Loucy (cell line): ENCODE measurements around the gene DKKL1.

Experiments
- H2AFZ ChIP-seq: fragments of 200-600 bp; sonication (generic); 2 replicates; pipeline ENCODE4 v1.6.0; 2016; ENCODE audit warnings: antibody characterized with exemption, mild to moderate bottlenecking, low read length, moderate library complexity
- H3F3A ChIP-seq: fragments of 200-600 bp; 2 replicates; pipeline ENCODE4 v1.6.0; 2016; ENCODE audit warnings: antibody characterized with exemption, low read depth, mild to moderate bottlenecking
- H3K27me3 ChIP-seq: fragments of 200-600 bp; sonication (generic); 2 replicates; pipeline ENCODE4 v1.6.1; 2014; ENCODE audit warnings: low read length, mild to moderate bottlenecking; ENCODE audit not compliant: insufficient read depth, poor library complexity, severe bottlenecking
- H3K36me3 ChIP-seq: fragments of 200-600 bp; sonication (generic); 2 replicates; pipeline ENCODE4 v1.6.1; 2016; ENCODE audit warnings: low read length; ENCODE audit not compliant: insufficient read depth
- H3K4me1 ChIP-seq: fragments of 200-600 bp; sonication (generic); 2 replicates; pipeline ENCODE4 v1.5.1; 2014; ENCODE audit warnings: low read length, mild to moderate bottlenecking; ENCODE audit not compliant: insufficient read depth, poor library complexity, severe bottlenecking
- H3K4me2 ChIP-seq: fragments of 200-600 bp; sonication (generic); 2 replicates; pipeline ENCODE4 v1.6.0; 2014; ENCODE audit warnings: antibody characterized with exemption, low read length, low read depth, mild to moderate bottlenecking; ENCODE audit not compliant: poor library complexity, severe bottlenecking
- H3K4me3 ChIP-seq: fragments of 200-600 bp; sonication (generic); 2 replicates; pipeline ENCODE4 v1.5.1; 2014; ENCODE audit warnings: low read length, mild to moderate bottlenecking, mixed read lengths; ENCODE audit not compliant: poor library complexity, severe bottlenecking
- H3K79me2 ChIP-seq: fragments of 200-600 bp; sonication (generic); 2 replicates; pipeline ENCODE4 v1.6.1; 2014; ENCODE audit warnings: low read length; ENCODE audit not compliant: insufficient read depth
- H3K9ac ChIP-seq: fragments of 200-600 bp; sonication (generic); 2 replicates; pipeline ENCODE4 v1.6.0; 2014; ENCODE audit warnings: mild to moderate bottlenecking, low read depth, low read length, moderate library complexity; ENCODE audit not compliant: poor library complexity, severe bottlenecking
- H3K9me2 ChIP-seq: fragments of 200-600 bp; sonication (generic); replicated peaks from 2 replicates; pipeline ENCODE4 v1.6.1; 2016; ENCODE audit warnings: low read depth, low read length, mixed read lengths
- H3K9me3 ChIP-seq: fragments of 200-600 bp; sonication (generic); 2 replicates; pipeline ENCODE4 v1.6.1; 2014; ENCODE audit warnings: mild to moderate bottlenecking, antibody characterized with exemption, low read length, low read depth; ENCODE audit not compliant: insufficient read depth
- H4K20me1 ChIP-seq: fragments of 200-600 bp; sonication (generic); 2 replicates; pipeline ENCODE4 v1.6.0; 2014; ENCODE audit warnings: antibody characterized with exemption, low read length, mild to moderate bottlenecking; ENCODE audit not compliant: insufficient read depth, poor library complexity, severe bottlenecking
- EZH2phosphoT487 ChIP-seq: fragments of 200-600 bp; IDR thresholded peaks from 2 replicates; pipeline ENCODE4 v1.6.1; 2018; ENCODE audit warnings: antibody characterized with exemption, mild to moderate bottlenecking, moderate library complexity, borderline replicate concordance
- TF ChIP-seq, protein P1 (sequence below): fragments of 200-600 bp; sonication (generic); conservative IDR thresholded peaks from 2 replicates; pipeline ENCODE4 v1.5.1; 2014; ENCODE audit warnings: mild to moderate bottlenecking, antibody characterized with exemption, low read length

DKKL1 gene

GRCh38 chr19:49390929-49391359 lies 27.3 kb downstream of the DKKL1 start:
- Histone ChIP-seq H3K4me2 (no peak overlapping the region), H3K4me3 (no peak overlapping the region), H3K4me1 (peaks cover 21% of the 10 kb centered on the region), H2AFZ (no peak overlapping the region), H3K27me3 (no peaks in the 10 kb centered on the region), H3F3A (no peaks in the 10 kb centered on the region; the same call in 1 of the 2 replicates), H3K9me2 (no peaks in the 10 kb centered on the region), H4K20me1 (no peaks in the 10 kb centered on the region), H3K79me2 (no peaks in the 10 kb centered on the region), H3K36me3 (no peaks in the 10 kb centered on the region), H3K9me3 (no peaks in the 10 kb centered on the region), H3K9ac (no peak overlapping the region)
- TF ChIP-seq, protein P1, sequence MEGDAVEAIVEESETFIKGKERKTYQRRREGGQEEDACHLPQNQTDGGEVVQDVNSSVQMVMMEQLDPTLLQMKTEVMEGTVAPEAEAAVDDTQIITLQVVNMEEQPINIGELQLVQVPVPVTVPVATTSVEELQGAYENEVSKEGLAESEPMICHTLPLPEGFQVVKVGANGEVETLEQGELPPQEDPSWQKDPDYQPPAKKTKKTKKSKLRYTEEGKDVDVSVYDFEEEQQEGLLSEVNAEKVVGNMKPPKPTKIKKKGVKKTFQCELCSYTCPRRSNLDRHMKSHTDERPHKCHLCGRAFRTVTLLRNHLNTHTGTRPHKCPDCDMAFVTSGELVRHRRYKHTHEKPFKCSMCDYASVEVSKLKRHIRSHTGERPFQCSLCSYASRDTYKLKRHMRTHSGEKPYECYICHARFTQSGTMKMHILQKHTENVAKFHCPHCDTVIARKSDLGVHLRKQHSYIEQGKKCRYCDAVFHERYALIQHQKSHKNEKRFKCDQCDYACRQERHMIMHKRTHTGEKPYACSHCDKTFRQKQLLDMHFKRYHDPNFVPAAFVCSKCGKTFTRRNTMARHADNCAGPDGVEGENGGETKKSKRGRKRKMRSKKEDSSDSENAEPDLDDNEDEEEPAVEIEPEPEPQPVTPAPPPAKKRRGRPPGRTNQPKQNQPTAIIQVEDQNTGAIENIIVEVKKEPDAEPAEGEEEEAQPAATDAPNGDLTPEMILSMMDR, result no peak

DNA sequence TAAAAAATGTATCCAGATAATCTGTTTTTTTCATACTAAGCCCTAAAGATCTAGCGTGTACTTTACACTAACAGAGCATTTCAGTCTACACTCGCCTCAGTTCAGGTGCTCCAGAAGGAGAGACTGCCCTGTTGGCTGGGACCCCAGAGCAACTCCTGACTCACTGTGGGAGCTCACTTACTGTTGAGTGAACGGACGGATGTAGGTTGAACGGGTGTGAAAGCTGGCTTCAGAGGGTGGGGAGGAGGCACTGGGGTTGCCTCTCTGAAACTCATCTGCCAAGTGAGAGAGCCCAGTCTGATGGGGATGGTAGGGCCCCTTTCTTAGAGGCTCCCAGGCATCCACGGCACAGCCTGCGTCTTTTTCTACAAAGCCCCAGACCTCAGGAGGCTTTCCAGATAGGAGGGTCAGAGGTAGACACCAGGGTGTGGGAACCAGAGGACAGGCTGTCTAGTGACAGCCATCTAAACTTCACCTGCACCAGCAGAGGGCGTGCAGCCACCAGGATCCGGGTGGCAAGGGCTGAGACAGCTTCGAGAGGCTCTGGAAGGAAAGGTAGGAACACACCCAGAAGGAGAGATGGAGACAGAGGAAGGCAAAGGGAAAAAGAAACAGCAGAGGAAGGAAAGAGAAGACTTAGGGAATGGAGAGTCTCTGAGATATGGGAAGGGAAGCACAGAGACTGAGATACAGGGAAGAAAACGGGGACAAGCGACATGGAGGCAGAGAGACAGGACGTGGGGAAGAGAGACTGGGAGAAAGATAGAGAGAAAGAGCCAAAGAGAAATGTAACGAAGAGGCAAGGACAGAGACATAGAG lies 28.1 kb downstream of the DKKL1 start:
- H3K4me2 ChIP-seq, result peak overlapping the region; percentile 49
- H2AFZ ChIP-seq, result peak overlapping the region; percentile 66
- H3K27me3 ChIP-seq, result no peaks in the 10 kb centered on the region

GRCh38 chr19:49393881-49394280 lies 30.2 kb downstream of the DKKL1 start:
- Histone ChIP-seq H3K36me3 (no peaks in the 10 kb centered on the region), H3K27me3 (no peaks in the 10 kb centered on the region), H3K9ac (no peak overlapping the region), H3K4me3 (no peak overlapping the region), H3K4me2 (no peak overlapping the region), H3K9me2 (no peaks in the 10 kb centered on the region), H2AFZ (no peak overlapping the region), H3F3A (no peaks in the 10 kb centered on the region; the same call in 1 of the 2 replicates), H3K9me3 (no peaks in the 10 kb centered on the region), H3K79me2 (no peaks in the 10 kb centered on the region), H3K4me1 (peaks cover 42% of the 10 kb centered on the region), H4K20me1 (no peaks in the 10 kb centered on the region)
- no peak for TF ChIP-seq EZH2phosphoT487
- TF ChIP-seq, protein P1, result no peak

More for the DNA sequence above, 28.1 kb downstream of the DKKL1 start:
- no peaks in the 10 kb centered on the region; the same call in 1 of the 2 replicates for H3F3A ChIP-seq
- H3K9ac ChIP-seq, result peak overlapping the region; percentile 29
- H3K79me2 ChIP-seq, result no peaks in the 10 kb centered on the region
- no peaks in the 10 kb centered on the region for H3K9me2 ChIP-seq
- no peaks in the 10 kb centered on the region for H4K20me1 ChIP-seq
- H3K9me3 ChIP-seq, result no peaks in the 10 kb centered on the region
- H3K4me1 ChIP-seq, result peaks cover 21% of the 10 kb centered on the region
- no peaks in the 10 kb centered on the region for H3K36me3 ChIP-seq
- H3K4me3 ChIP-seq, result peak overlapping the region; percentile 16
- TF ChIP-seq, protein P1, result peak; percentile 97
- TF ChIP-seq EZH2phosphoT487, result no peak
